ENCODE results near the gene FAF1.
"Not testable (repeated sequence)": the region's sequence is repeated elsewhere in the genome, so short reads cannot be mapped to it uniquely, and the experiment has no call there.

Gene FAF1

DNA sequence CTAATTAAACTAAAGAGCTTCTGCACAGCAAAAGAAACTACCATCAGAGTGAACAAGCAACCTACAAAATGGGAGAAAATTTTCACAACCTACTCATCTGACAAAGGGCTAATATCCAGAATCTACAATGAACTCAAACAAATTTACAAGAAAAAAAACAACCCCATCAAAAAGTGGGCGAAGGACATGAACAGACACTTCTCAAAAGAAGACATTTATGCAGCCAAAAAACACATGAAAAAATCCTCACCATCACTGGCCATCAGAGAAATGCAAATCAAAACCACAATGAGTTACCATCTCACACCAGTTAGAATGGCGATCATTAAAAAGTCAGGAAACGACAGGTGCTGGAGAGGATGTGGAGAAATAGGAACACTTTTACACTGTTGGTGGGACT, 95.2 kb downstream of the FAF1 start:
- H2BK5ac ChIP-seq (ENCODE audit: low read depth, low read length, poor library complexity); H3K4me1 ChIP-seq (ENCODE audit: control insufficient read depth in 1 of 2, insufficient read depth in 2 of 2, low read length in 2 of 2); H3K4ac ChIP-seq (ENCODE audit: low read depth, low read length); DNase-seq; H2BK12ac ChIP-seq (ENCODE audit: low read length); H2BK120ac ChIP-seq (ENCODE audit: insufficient read depth, low read length, poor library complexity); H4K91ac ChIP-seq (ENCODE audit: low read depth, low read length); H2AFZ ChIP-seq (ENCODE audit: insufficient read depth, low read length, poor library complexity); H3K4me3 ChIP-seq (ENCODE audit: low read depth, low read length); H3K36me3 ChIP-seq (ENCODE audit: control insufficient read depth in 1 of 2, insufficient read depth in 2 of 2, low read length in 2 of 2); H3K79me2 ChIP-seq (ENCODE audit: control insufficient read depth, insufficient read depth, low read length, poor library complexity); H3K9me3 ChIP-seq (ENCODE audit: insufficient read depth, low read depth, low read length); H3K14ac ChIP-seq (ENCODE audit: low read length); H3K4me2 ChIP-seq (ENCODE audit: low read length); H3K18ac ChIP-seq (ENCODE audit: low read length); H3K79me1 ChIP-seq (ENCODE audit: low read length); H4K8ac ChIP-seq (ENCODE audit: low read depth, low read length); H3K27ac ChIP-seq (ENCODE audit: low read depth, low read length); H3K9ac ChIP-seq (ENCODE audit: low read length); H4K12ac ChIP-seq (ENCODE audit: low read depth, low read length); H3K23ac ChIP-seq (ENCODE audit: low read length); H2AK5ac ChIP-seq (ENCODE audit: low read length); H3K27me3 ChIP-seq (ENCODE audit: insufficient read depth, low read length): not testable (repeated sequence)
- no CpG with 5 or more reads among the region's 3 CpGs for WGBS (ENCODE audit: extremely low coverage, insufficient coverage, insufficient read length)

DNA sequence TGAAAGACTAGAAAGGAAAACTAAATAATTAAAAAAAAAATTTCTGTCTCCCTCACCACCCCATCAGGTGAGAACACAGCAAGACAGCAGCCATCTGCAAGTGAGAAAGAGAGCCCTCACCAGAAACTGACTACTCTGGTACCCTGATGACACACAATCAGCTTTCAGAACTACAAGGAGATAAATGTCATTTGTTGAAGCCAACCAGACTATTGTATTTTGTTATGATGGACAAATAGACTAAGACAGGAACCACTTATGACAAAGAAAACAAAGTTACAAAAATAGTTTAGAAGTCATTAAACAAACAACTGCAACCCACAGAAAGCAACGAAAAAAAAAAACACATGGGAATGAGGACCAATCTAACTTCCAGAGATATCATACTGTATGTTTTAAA, 98.3 kb downstream of the FAF1 start:
- Histone ChIP-seq H3K27me3 (ENCODE audit: insufficient read depth, low read length) (no peaks in the 10 kb centered on the region), H4K8ac (ENCODE audit: low read depth, low read length) (no peak overlapping the region), H3K18ac (ENCODE audit: low read length) (no peak overlapping the region), H2BK12ac (ENCODE audit: low read length) (no peak overlapping the region), H3K4me2 (ENCODE audit: low read length) (no peak overlapping the region), H2AK5ac (ENCODE audit: low read length) (no peak overlapping the region), H2AFZ (ENCODE audit: insufficient read depth, low read length, poor library complexity) (no peak overlapping the region), H2BK5ac (ENCODE audit: low read depth, low read length, poor library complexity) (no peak overlapping the region), H3K36me3 (ENCODE audit: control insufficient read depth in 1 of 2, insufficient read depth in 2 of 2, low read length in 2 of 2) (no peaks in the 10 kb centered on the region), H3K79me2 (ENCODE audit: control insufficient read depth, insufficient read depth, low read length, poor library complexity) (no peaks in the 10 kb centered on the region), H3K4me3 (ENCODE audit: low read depth, low read length) (no peak overlapping the region), H3K9me3 (ENCODE audit: insufficient read depth, low read depth, low read length) (no peaks in the 10 kb centered on the region), H3K4ac (ENCODE audit: low read depth, low read length) (no peak overlapping the region), H3K4me1 (ENCODE audit: control insufficient read depth in 1 of 2, insufficient read depth in 2 of 2, low read length in 2 of 2) (no peaks in the 10 kb centered on the region), H4K12ac (ENCODE audit: low read depth, low read length) (no peak overlapping the region), H3K9ac (ENCODE audit: low read length) (no peak overlapping the region), H2BK120ac (ENCODE audit: insufficient read depth, low read length, poor library complexity) (no peak overlapping the region), H3K23ac (ENCODE audit: low read length) (no peak overlapping the region), H3K27ac (ENCODE audit: low read depth, low read length) (no peak overlapping the region), H3K14ac (ENCODE audit: low read length) (no peak overlapping the region), H4K91ac (ENCODE audit: low read depth, low read length) (no peak overlapping the region), H3K79me1 (ENCODE audit: low read length) (no peaks in the 10 kb centered on the region)
- no peak for DNase-seq
- WGBS (ENCODE audit: extremely low coverage, insufficient coverage, insufficient read length) = no CpG with 5 or more reads among the region's 1 CpG

GRCh38 chr1:50860702-50861101, 99.4 kb downstream of the FAF1 start:
- H3K4ac ChIP-seq (ENCODE audit: low read depth, low read length) = no peak overlapping the region
- H3K36me3 ChIP-seq (ENCODE audit: control insufficient read depth in 1 of 2, insufficient read depth in 2 of 2, low read length in 2 of 2) = no peaks in the 10 kb centered on the region
- H3K23ac ChIP-seq (ENCODE audit: low read length) = no peak overlapping the region
- no peak overlapping the region for H3K4me3 ChIP-seq (ENCODE audit: low read depth, low read length)
- H3K27ac ChIP-seq (ENCODE audit: low read depth, low read length) = no peak overlapping the region
- no peak overlapping the region for H3K18ac ChIP-seq (ENCODE audit: low read length)
- H4K12ac ChIP-seq (ENCODE audit: low read depth, low read length) = no peak overlapping the region
- no peak for DNase-seq
- H3K4me2 ChIP-seq (ENCODE audit: low read length) = no peak overlapping the region
- no peak overlapping the region for H4K91ac ChIP-seq (ENCODE audit: low read depth, low read length)
- H3K79me2 ChIP-seq (ENCODE audit: control insufficient read depth, insufficient read depth, low read length, poor library complexity) = no peaks in the 10 kb centered on the region
- no peak overlapping the region for H2AK5ac ChIP-seq (ENCODE audit: low read length)
- no peaks in the 10 kb centered on the region for H3K4me1 ChIP-seq (ENCODE audit: control insufficient read depth in 1 of 2, insufficient read depth in 2 of 2, low read length in 2 of 2)
- no peaks in the 10 kb centered on the region for H3K9me3 ChIP-seq (ENCODE audit: insufficient read depth, low read depth, low read length)
- H2BK120ac ChIP-seq (ENCODE audit: insufficient read depth, low read length, poor library complexity) = no peak overlapping the region
- H2BK12ac ChIP-seq (ENCODE audit: low read length) = no peak overlapping the region
- no peak overlapping the region for H2AFZ ChIP-seq (ENCODE audit: insufficient read depth, low read length, poor library complexity)
- no peak overlapping the region for H2BK5ac ChIP-seq (ENCODE audit: low read depth, low read length, poor library complexity)
- no peak overlapping the region for H3K14ac ChIP-seq (ENCODE audit: low read length)
- H3K9ac ChIP-seq (ENCODE audit: low read length) = no peak overlapping the region
- no peaks in the 10 kb centered on the region for H3K27me3 ChIP-seq (ENCODE audit: insufficient read depth, low read length)
- H4K8ac ChIP-seq (ENCODE audit: low read depth, low read length) = no peak overlapping the region
- WGBS (ENCODE audit: extremely low coverage, insufficient coverage, insufficient read length) = no CpG with 5 or more reads among the region's 4 CpGs
- H3K79me1 ChIP-seq (ENCODE audit: low read length) = no peaks in the 10 kb centered on the region

DNA sequence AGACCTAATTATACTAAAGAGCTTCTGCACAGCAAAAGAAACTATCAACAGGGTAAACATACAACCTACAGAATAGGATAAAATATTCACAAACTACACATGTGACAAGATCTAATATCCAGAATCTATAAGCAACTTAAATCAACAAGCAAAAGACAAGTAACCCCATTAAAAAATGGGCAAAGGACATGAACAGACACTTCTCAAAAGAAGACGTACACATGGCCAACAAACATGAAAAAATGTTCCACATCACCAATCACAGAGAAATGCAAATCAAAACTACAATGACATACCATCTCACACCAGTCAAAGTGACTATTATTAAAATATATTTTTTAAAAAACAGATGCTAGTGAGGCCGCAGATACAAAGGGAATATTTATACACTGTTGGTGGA, 99.8 kb downstream of the FAF1 start:
- no peaks in the 10 kb centered on the region for H3K4me1 ChIP-seq (ENCODE audit: control insufficient read depth in 1 of 2, insufficient read depth in 2 of 2, low read length in 2 of 2)
- H2AK5ac ChIP-seq (ENCODE audit: low read length) = no peak overlapping the region
- no peaks in the 10 kb centered on the region for H3K36me3 ChIP-seq (ENCODE audit: control insufficient read depth in 1 of 2, insufficient read depth in 2 of 2, low read length in 2 of 2)
- H3K27me3 ChIP-seq (ENCODE audit: insufficient read depth, low read length) = no peaks in the 10 kb centered on the region
- no peak overlapping the region for H4K12ac ChIP-seq (ENCODE audit: low read depth, low read length)
- no peak overlapping the region for H3K14ac ChIP-seq (ENCODE audit: low read length)
- H3K79me1 ChIP-seq (ENCODE audit: low read length) = no peaks in the 10 kb centered on the region
- H2AFZ ChIP-seq (ENCODE audit: insufficient read depth, low read length, poor library complexity) = no peak overlapping the region
- no peak overlapping the region for H3K9ac ChIP-seq (ENCODE audit: low read length)
- H4K8ac ChIP-seq (ENCODE audit: low read depth, low read length) = no peak overlapping the region
- H3K79me2 ChIP-seq (ENCODE audit: control insufficient read depth, insufficient read depth, low read length, poor library complexity) = no peaks in the 10 kb centered on the region
- H3K4me2 ChIP-seq (ENCODE audit: low read length) = no peak overlapping the region
- H3K27ac ChIP-seq (ENCODE audit: low read depth, low read length) = no peak overlapping the region
- H2BK120ac ChIP-seq (ENCODE audit: insufficient read depth, low read length, poor library complexity) = no peak overlapping the region
- H3K18ac ChIP-seq (ENCODE audit: low read length) = no peak overlapping the region
- no peak for DNase-seq
- WGBS (ENCODE audit: extremely low coverage, insufficient coverage, insufficient read length) = no CpG with 5 or more reads among the region's 2 CpGs
- no peak overlapping the region for H3K4me3 ChIP-seq (ENCODE audit: low read depth, low read length)
- H3K23ac ChIP-seq (ENCODE audit: low read length) = no peak overlapping the region
- no peak overlapping the region for H2BK5ac ChIP-seq (ENCODE audit: low read depth, low read length, poor library complexity)
- no peak overlapping the region for H4K91ac ChIP-seq (ENCODE audit: low read depth, low read length)
- no peaks in the 10 kb centered on the region for H3K9me3 ChIP-seq (ENCODE audit: insufficient read depth, low read depth, low read length)
- H2BK12ac ChIP-seq (ENCODE audit: low read length) = no peak overlapping the region
- no peak overlapping the region for H3K4ac ChIP-seq (ENCODE audit: low read depth, low read length)
